ENCODE data around the gene CRYL1.

CRYL1 gene

DNA sequence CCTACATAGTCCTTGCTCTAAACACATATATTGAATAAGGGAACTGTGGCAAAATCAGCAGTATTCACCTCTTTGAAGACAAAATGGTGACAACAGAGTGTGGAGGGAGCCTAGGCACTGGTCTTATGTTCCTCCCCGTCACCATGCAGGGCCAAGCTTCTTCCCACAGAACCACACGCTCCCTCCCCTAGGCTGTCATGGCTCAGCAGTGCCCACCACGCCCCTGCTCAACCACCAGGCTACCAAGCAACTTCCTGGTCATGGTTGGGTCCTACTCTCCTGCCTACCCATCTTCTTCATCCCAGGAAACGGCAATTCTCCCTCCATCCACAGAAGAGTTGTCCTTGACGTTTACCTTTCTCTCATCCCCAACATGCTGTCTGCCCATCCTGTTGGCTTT is 126.1 kb downstream of the CRYL1 start:
- no peak overlapping the region for H3K27ac ChIP-seq
- no peak overlapping the region for H3K9ac ChIP-seq
- H3K79me2 ChIP-seq, result no peaks in the 10 kb centered on the region

GRCh38 chr13:20398459-20398858 is 127.2 kb downstream of the CRYL1 start:
- Histone ChIP-seq H3K4me3 (ENCODE audit: low read depth, low read length) (no peak overlapping the region), H3K9ac (no peak overlapping the region), H3K4me2 (ENCODE audit: low read length) (no peak overlapping the region), H3K4me1 (peaks cover 7% of the 10 kb centered on the region), H3K36me3 (ENCODE audit: control insufficient read depth, insufficient read depth, low read length) (no peaks in the 10 kb centered on the region), H3K79me2 (no peaks in the 10 kb centered on the region), H2AFZ (no peak overlapping the region), H3K27me3 (ENCODE audit: control insufficient read depth, insufficient read depth, low read length) (no peaks in the 10 kb centered on the region), H3K9me3 (ENCODE audit: control insufficient read depth, low read length) (no peaks in the 10 kb centered on the region), H3K27ac (no peak overlapping the region)
- TF ChIP-seq, protein P1, sequence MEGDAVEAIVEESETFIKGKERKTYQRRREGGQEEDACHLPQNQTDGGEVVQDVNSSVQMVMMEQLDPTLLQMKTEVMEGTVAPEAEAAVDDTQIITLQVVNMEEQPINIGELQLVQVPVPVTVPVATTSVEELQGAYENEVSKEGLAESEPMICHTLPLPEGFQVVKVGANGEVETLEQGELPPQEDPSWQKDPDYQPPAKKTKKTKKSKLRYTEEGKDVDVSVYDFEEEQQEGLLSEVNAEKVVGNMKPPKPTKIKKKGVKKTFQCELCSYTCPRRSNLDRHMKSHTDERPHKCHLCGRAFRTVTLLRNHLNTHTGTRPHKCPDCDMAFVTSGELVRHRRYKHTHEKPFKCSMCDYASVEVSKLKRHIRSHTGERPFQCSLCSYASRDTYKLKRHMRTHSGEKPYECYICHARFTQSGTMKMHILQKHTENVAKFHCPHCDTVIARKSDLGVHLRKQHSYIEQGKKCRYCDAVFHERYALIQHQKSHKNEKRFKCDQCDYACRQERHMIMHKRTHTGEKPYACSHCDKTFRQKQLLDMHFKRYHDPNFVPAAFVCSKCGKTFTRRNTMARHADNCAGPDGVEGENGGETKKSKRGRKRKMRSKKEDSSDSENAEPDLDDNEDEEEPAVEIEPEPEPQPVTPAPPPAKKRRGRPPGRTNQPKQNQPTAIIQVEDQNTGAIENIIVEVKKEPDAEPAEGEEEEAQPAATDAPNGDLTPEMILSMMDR (IDR thresholded peaks at IDR 0.05), result no peak

More for the DNA sequence above, 126.1 kb downstream of the CRYL1 start:
- no peak overlapping the region for H3K4me3 ChIP-seq (ENCODE audit: low read depth, low read length)
- H3K36me3 ChIP-seq (ENCODE audit: control insufficient read depth, insufficient read depth, low read length), result no peaks in the 10 kb centered on the region
- H3K4me2 ChIP-seq (ENCODE audit: low read length), result no peak overlapping the region
- no peaks in the 10 kb centered on the region for H3K27me3 ChIP-seq (ENCODE audit: control insufficient read depth, insufficient read depth, low read length)
- H2AFZ ChIP-seq, result no peak overlapping the region
- H3K4me1 ChIP-seq, result peaks cover 7% of the 10 kb centered on the region
- TF ChIP-seq, protein P1 (IDR thresholded peaks at IDR 0.05), result no peak
- H3K9me3 ChIP-seq (ENCODE audit: control insufficient read depth, low read length), result no peaks in the 10 kb centered on the region

DNA sequence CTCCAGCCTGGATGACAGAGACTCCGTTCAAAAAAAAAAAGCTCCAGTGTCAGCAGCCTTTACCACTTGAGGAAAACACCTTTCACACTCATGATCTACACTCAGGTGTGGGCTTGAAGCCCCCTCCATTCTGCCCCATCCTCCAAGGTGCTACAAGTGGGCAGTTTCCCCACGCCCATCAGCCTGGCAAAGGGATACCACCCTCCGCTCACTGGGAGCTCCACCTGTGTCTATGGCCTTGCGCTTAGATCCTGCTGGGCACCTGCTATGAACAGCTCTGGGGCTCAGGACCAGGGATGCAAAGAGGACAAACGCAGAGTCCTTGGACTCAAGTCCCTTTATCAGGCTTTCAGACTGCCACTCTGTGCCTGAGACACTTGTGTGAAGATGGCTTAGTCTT is 127.8 kb downstream of the CRYL1 start:
- Histone ChIP-seq H3K27me3 (ENCODE audit: control insufficient read depth, insufficient read depth, low read length) (no peaks in the 10 kb centered on the region), H3K27ac (no peak overlapping the region)

DNA sequence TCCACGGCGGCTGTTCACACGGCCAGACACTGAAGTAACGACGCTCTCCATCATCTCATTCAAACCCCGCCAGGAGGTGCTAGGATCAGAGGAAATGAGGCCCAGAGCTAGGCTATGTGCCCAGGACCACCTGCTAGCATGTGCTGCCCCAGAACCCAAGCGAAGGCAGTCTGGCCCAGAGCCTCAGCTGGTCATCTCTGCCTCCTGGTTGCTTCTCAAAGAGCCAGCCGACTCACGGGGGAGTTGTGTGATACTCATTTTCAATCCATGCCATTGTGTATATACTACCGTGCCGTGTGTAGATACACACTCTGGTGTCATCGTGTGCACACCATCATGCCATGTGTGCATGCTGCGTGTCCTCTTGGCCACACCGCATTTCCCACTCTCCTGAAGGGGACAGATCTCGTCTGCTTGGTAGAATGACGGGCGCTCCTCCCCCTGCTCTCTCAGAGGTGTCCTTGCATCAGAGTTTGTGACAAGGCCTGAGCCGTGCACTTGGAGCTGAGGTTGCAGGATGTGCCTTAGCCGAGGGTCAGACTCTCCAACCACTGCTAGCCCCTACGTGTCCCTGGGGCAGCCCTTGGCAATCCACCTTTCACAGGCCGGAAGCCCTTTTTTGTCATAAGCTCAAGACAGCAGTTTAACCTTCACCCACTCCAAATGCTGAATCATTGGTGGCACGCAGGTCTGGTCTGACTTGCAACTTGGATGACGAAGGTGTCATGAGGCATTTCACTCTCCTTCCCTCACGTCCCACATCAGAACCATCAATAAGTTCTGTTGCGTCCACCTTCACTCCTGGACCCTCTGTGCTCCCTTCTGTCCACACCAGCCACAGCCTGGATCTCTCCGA is 130.4 kb downstream of the CRYL1 start:
- H3K9me3 ChIP-seq (ENCODE audit: control insufficient read depth, low read length), result no peaks in the 10 kb centered on the region
- H3K27ac ChIP-seq, result no peak overlapping the region
- no peak overlapping the region for H3K9ac ChIP-seq

More for the DNA sequence above, 127.8 kb downstream of the CRYL1 start:
- Histone ChIP-seq H2AFZ (no peak overlapping the region), H3K4me1 (peaks cover 7% of the 10 kb centered on the region), H3K79me2 (no peaks in the 10 kb centered on the region), H3K9ac (no peak overlapping the region), H3K4me2 (ENCODE audit: low read length) (no peak overlapping the region), H3K9me3 (ENCODE audit: control insufficient read depth, low read length) (no peaks in the 10 kb centered on the region), H3K4me3 (ENCODE audit: low read depth, low read length) (no peak overlapping the region), H3K36me3 (ENCODE audit: control insufficient read depth, insufficient read depth, low read length) (no peaks in the 10 kb centered on the region)
- TF ChIP-seq, protein P1 (IDR thresholded peaks at IDR 0.05), result no peak

More for the DNA sequence above, 130.4 kb downstream of the CRYL1 start:
- Histone ChIP-seq H3K36me3 (ENCODE audit: control insufficient read depth, insufficient read depth, low read length) (no peaks in the 10 kb centered on the region), H3K27me3 (ENCODE audit: control insufficient read depth, insufficient read depth, low read length) (no peaks in the 10 kb centered on the region), H3K4me2 (ENCODE audit: low read length) (no peak overlapping the region), H3K4me3 (ENCODE audit: low read depth, low read length) (no peak overlapping the region), H3K79me2 (no peaks in the 10 kb centered on the region), H3K4me1 (no peaks in the 10 kb centered on the region), H2AFZ (no peak overlapping the region)
- TF ChIP-seq, protein P1 (IDR thresholded peaks at IDR 0.05), result no peak

Data from parathyroid adenoma (tissue), 2 donors.